ENCODE data around the gene TIMP3. TPM values are rescaled to one million over a fixed set of nuclear protein-coding genes. Genes with fewer than 3 reads are reported as not detected.

Gene TIMP3
- total RNA-seq, 1 donor from 2014 or later: 171 TPM

DNA sequence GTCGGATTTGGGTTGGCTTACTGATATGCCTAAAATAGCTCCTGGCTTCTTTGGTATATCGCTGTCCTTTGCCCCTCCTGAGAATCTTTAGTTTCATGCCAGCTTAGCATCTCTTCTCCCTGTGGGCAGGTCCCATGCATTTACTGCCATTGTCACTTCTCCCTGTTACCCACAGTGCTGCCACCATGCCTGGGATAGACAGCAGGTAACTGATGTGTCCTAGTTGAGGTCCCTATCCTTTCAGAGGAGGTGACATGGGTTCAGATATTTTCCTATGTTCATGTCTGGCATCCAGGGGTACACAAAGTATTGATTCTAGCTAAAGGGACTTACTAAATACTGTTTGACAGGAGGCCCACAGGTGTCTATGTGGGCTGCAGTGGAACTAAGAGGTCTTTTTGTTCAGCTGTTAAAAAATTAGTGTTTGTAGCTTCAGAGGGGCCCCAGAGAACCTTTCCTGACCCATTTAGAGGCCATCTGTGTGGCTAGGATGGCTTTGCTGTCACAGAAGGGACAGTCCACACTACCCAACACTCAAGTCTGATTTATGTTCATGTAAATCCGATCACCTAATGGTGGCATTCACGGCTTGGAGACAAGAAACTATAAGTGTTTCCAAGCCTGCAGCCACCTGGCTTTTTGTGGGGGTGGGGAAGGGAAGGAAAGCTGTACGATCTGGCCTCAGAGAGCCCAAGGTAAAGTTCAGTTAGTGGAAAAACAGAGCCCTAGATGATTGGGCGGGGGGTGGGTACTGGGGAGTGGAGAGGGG lies 8.5 kb downstream of the TIMP3 start:
- no peak for DNase-seq

DNA sequence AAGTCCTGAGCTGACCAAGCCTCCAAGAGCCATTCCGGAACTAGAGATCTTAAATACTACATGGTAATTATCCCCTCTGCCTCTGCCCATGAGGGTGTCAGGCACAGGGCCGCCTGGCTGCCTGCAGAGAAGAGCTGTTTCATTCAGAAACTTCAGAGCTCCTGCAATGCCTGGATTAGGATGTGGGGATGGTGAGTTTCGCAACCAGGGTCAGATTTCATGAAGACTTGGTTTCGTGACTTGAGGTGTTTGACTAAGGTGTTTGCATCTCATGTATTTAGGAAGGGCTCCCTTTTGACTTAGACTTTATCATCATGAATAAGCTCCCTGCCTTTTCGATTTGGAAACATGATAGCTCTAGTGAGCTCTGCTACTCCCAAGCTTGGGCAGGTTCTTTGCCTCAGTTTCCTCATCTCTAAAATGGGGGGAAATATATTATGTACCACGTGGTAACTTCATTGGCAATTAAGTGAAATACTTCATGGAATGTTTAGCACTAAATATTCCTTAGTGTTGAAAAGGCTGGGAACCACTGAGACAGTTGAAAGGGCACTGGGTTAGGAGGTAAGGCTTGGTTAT lies 9.1 kb downstream of the TIMP3 start:
- DNase-seq: no peak

DNA sequence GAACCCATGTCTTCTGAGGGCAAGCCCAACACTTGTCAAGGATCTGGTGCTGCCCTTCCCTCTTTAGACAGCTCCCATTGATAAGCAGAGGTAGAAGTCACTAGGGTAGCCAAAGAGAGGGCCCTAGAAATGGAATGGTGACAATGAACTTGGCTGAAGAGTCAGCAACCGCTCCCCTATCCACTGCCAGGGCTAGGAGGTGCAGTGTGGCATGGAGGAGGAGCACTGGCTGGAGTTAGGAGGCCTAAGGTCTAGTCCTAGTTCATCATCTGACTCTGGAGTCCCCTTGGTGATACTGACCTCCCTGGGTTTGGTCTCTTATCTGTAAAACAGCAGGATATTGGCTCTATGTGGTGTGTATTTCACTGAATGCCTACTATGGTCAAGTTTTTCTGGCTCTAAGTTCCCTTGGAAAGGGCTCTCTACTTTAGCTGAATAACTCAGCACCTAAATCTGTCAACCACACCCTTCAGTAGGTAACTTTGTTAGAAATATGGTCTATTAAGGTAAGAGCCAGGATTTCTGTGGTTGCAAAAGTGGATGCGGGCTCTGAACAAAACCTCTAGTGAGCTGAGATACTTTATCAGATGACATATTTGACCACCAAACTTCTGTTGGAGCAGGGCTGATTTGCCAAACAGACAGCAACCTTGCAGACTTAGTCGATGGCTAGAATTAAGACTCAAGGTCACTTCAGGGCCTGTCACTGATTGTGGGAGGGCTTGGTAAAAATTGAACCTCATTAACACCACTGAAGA lies 10.5 kb downstream of the TIMP3 start:
- DNase-seq: no peak

DNA sequence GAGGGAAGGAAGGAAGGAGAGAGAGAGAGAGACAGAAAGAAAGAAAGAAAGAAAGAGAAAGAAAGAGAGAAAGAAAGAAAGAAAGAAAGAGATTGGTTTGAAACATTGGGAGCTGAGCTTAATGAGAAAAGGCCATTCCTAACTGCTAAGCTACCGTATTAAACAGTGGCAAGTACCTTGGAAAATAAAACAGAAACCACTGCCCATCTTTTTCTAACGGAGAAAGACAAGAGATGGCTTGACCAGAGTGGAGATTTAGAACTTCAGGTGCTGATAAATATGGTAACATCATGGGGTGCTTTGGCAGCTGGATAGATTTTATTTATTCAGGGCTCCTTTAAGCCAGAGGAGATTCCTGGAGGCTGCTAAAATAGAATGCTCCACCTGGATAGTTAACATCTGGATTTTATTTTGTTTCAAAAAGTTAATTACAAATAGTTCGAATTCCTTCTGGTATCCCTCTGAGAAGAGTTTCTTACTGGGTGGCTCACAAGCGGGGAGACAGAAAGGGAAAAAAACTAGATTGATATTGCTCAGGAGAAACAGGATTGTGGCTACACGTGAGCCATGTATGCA lies 12.9 kb downstream of the TIMP3 start:
- DNase-seq: no peak

DNA sequence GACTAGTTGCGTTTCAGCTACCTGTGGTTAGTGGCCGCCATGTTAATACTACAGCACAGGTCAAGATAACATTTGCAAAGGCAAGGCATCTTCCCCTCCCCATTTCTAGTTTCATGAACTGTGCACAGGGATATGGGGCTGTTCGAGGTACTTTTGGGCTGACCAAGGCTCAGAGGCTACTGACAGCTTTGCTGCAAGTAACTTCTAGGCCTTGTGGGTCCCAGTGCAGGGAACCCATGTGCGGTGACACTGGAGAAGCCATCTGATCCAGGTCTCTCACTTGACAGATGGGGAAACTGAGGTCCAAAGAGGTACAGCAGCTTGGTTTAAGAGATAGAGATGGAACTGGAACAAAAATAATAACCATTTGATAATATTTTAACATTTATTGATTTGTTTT lies 13.6 kb downstream of the TIMP3 start:
- DNase-seq: no peak

DNA sequence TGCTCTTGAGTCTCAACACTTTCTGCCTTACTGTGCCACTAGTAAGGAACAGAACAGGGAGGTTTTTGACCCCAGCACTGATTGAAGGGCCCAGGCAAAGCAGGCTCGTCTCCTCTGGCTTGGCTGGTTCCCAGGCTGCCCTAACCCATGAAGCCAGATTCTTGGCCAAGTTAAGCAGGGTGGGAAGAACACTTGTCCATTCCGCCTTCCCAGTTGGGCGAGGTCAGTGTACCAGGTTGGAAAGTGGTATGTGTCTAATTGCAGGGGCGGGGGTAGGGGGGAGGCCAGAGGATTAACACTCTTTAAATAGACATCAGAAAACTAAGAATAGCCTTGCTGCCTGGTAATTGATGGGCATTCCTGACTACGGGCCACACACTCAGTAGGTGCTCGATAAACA lies 14.4 kb downstream of the TIMP3 start:
- peak; percentile 78 for DNase-seq

DNA sequence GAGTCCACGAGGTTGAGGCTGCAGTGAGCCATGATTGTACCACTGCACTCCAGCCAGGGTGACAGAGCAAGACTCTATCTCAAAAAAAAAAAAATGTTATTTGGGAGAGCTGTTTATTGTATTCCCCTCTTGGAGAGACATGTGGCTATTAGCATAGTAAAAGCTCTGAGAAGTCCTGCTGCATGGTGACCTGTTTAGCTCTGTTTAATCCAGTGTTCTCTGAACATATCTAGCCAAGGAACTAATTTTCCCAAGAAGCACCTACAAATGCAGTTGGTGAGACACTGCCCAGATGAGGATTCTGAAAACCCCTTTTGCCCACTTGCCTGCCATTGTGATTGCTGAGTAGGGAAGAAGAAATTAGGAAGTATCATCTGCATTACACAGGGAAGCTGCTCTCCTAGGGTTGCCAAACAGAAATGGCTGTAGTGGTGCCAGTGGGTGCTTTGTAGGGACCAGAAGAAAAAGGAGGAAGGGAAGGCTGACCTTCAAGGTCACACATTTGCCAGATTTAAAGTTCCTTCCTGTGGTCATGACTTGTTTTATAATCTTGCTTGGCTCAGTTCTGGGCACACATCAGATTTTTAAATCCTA lies 15.7 kb downstream of the TIMP3 start:
- DNase-seq: no peak

DNA sequence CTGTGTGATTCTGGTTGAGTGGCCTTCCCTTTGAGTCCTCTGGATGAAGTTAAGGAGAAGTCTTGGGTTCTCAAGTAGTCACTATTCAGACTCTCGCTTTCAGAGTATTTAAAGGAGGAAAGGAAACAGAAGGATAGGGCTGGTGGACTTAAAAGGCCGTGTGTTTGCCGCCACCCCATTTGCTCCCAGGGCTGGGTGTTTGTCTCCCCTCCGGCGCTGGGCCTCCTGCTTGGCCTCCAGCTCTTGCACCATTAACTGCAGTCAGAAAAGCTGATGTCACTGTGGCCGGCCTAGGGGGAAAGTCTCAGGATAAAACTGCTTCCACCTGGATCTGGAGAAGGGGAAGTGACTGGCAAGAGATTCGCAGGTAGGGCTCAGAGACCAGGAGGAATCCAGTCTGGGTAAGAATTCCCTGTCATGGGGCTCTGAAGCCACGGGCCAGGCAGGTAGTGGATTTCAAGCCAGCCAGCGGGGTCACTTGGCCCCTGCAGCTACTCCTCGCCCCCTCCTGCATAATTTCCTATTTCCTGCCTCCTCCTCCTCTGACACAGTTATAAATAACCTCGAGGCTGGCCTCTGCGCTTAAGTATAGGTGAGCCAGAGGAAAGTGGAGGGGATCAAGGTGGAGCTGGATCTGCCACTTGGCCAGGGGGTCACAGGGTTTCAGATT lies 17.1 kb downstream of the TIMP3 start:
- DNase-seq: no peak

DNA sequence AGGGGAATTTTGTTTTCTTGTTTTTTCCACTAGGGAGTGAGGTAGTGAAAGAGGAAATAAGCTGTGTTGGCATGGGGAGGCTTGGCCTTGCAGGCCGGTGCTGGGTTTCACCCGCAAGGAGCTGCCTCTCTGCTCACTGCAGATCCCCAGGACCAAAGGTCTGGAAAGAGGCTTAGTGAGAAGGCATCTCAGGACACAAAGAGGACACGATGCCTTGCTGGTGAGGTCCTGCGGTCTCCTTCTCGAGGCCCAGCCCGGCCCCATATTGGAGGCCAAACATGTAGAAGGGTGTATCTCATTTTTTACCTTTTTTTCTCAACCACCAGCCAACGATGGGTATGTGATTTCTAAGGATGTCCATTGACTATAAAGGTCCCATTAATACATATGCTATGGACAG lies 17.6 kb downstream of the TIMP3 start:
- no peak for DNase-seq

DNA sequence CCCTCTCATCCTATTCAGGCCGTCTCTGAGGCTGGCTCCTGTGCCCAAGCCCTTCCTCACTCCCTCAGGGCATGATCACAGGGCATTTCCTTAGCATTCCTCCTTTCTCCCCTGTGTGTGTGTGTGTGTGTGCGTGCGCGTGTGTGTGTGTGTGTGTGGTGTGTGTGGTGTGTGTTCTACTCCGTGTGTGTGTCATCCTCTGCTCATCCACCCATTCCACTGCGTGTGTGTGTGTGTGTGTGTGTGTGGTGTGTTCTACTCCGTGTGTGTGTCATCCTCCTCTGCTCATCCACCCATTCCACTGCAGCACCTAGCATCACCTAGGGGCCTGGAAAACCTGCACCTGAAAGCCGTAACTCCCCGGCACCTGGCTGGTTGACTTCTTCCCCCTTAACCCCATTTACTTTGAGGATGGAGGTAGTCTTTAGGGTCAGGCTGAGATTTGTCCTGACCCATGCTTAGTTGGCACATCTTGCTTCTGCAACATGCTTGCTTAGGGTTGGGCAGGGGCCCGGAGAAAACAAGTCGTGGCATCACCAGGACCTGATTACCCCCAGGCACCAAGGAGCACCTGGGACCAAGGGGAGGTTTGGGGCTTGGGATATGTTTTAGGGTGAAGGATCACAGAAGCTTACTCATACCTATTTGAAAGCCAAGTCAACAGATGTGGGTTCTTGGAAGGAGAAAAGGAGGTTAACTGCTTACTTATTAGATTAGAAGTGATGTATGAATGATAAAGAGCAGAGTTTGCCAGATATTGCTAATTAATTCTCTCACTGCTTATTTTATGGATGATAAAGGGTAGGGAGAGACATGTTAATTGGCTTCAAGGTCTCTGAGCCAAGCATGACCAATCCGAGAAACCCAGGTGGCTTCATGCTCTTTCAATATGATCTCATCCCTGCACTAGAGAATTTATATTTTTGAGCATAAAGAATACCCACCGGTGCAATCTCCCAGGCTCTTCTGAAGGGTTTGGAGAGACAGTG lies 18.9 kb downstream of the TIMP3 start:
- DNase-seq: no peak

DNA sequence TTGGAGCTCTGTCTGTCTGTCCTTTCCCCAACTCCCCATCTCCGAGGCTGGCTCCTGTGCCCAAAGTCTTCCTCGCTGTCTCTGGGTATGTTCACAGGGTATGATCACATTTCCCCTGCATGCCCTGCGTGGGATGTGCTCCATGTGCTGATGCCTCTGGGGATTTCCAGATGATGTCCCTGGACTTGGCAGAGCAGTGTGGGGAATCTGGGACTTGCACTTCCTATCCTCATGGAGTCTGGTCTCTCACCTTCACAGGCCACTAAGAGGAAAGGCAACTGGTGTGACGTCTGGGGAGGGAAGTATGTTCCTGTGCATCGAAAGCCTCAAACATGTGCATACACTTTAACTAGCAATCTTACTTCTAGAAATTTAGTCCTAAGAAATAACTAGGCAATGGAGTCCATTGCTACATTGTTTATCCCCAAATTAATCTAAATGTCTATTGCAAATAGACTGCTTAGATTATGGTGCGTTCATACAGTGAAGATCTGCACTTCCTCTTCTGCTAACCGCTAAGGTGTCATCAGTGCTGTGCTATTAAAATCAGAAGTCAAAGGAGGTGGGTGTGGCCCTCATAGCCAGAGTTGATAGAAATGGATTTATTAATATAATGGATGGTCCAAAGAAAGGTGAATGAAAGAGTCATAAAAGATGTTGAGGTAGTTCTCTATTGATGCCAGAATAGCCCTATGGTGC lies 20.8 kb downstream of the TIMP3 start:
- no peak for DNase-seq

DNA sequence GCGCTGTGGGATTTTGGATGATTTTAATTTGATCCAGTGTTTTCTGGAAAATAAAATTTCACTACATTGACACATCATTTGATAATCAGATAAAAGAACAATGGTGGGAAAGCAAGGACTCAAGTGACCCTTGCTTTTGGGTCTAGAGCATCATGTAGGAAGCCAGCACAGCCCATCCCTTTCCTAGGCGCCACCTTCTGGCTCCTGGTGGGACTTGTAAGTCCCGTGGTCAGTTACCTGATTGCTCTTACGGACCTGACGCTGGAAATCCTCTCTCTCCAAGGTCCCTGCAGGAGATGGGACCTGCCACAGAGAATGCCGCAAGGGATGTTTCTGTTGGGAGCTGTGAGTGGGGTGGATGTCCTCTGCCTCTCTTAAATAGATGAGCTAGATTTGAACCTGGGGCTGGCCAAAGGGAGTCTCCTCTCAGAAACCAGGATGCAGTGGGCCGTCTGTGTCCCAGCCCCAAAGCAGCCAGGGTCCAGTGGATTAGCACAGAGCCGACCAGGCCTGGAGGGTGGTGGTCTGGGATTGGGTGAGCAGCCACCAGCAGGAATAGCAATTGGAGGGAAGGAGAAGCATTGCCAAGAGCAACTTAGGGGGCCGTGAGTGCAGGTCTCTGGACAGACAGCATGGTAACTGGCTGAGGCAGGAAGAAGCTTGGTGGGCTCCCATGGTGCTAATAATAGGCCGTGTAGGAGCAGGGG lies 21.7 kb downstream of the TIMP3 start:
- DNase-seq: no peak

DNA sequence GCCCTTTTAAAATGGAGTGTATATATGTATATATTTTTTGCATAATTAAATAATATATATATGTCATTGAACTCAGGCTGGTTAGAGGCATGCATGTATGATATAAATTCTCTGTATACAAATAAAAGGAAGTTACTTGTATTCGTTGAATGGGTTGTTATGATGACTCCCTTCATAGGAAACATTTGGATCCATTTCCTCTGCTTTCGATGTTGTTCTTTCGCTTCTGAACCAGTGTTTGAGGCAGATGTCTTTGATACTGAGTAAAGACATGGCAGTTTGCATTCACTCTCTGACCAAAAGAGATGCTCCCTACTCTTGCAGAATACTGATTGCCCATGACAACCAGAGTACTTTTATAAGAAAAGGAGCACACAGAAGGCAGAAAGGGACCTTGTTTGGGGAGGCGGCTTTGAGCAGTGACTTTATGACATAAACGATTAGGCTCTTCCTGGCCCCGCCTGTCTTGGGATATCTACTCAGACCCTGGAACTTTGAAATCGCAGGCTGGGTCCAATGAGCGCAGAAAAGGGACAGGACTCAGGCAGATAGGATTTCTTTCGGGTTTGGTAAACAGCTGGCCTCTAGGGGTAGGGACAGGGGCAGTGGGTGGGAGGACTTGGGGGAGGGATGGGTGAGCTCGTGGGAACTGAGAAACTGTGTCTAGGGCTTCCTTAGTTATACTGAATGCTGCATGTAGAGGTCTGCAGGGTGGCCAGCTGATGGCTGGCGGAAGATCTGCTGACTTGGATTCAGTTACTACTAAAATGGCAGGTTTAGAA lies 23.2 kb downstream of the TIMP3 start:
- DNase-seq: no peak

DNA sequence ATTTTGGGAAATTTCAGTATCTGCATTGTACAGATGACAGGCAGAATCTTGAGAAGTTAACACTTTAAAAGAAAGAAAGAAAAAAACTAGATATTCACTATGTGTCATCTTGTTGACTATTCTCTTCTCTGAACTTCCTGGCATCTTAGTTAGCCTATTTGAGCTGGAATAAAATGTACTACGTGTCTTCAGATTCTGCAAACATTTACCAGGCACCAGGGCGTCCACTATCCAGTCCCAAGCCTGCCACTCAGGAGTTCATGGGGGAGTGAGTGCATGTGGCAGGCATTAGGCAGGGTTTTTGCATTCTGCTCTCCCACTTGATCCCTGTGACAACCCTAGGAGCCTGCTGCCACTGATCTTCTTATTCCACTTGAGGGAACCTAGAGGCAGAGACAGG lies 25.0 kb downstream of the TIMP3 start:
- DNase-seq: no peak

DNA sequence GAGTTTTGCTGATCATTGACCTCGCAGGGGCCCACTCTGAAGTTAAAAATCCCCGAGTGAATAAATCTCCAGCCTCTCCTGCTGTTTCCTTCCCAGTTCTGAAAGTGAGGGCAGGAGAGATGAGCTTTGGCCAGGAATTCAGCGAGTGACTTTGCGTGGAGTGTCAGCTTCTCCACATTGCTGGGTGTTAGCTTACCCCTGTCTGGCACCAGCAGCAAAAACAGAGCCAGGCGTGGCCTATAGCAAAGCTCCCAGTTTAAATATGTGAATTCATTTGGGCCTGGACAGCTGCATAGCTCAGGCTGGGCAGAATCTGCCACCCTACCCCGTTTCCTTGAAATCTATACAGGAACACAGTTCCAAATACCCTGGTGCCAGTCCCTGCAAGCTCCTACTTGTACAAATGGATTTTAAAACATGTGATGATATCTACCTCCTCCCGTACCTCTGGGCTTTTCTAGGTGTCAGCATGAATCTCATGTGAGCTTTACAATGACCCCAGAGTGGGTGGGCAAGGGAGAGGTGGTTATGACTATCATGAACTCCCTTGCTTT lies 25.6 kb downstream of the TIMP3 start:
- DNase-seq: peak; percentile 91

DNA sequence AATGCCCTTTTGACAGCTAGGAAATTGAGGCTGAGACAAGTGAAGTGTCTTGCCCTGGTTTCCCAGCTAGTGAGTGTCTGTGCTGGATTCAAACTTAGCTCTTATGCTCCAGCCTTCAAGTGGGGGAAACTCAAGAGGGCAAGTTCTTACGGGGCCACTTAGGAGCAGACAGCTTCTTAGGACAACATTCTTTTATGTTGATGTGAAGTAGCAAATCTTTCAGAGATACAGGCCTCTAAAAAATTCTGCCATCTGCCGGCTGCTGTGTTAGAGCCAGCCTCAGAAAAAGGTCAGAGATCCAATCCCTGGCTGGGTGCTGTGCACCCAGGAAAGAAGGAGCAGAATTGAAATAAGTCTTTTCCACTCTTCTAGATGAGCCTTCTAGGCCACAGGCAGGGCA lies 26.6 kb downstream of the TIMP3 start:
- no peak for DNase-seq

DNA sequence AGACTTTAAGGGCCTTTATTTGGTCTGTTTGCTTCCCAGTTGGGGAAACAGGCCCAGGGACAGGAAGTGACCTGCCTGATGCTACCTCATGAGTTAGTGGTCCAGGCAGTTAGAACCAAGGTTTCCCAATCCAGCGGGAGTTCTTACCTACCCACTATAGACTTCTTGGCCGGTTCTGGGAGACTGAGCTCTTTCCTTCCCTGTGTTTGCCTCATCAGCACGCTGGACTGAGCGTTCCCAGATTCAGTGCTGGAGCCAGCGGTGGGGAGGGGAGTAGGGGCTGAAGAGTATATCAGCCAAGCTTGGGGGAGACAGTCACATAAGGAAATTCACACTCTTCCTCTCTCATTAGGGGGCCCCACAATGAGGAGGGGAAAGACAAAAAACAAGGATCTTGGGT lies 27.1 kb downstream of the TIMP3 start:
- no peak for DNase-seq

DNA sequence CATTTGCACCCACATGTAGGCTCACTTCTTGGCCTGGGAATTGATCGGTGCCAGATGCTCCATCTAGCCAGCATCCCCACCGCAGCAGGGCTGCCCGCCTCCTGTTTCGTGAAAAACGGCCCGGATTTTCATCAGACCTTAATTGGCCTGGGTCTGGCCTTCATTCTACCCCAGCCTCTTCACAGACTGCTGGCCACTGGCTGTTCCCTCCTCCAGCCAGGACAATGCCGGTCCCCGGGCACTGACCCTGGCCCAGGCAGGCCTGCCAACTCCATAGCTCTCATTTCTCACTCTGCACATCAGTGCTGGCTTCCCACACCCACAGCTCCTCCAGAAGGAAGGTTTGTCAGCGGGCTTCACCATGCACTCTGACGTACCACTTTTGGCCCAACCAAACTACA lies 27.9 kb downstream of the TIMP3 start:
- DNase-seq: no peak

Measured in tongue (tissue), 2 donors.